GM21825 (cell line): Measurements from ENCODE around the gene EVI5.

Experiments used
- ATAC-seq: cut with Tn5 transposase; IDR thresholded peaks from one replicate; pipeline ENCODE4 v1.9.1; 2021; ENCODE audit warnings: mild to moderate bottlenecking, moderate library complexity; ENCODE audit not compliant: unreplicated experiment

The EVI5 gene

GRCh38 chr1:92784639-92785500, at the start of gene EVI5:
EVI5 (minus strand) TSS chr1:92785108; CDS start chr1:92736546, 48,562 bp downstream.
- ATAC-seq, result peak; percentile 92

GRCh38 chr1:92834617-92835016, 49.7 kb upstream of the EVI5 start:
- no peak for ATAC-seq

GRCh38 chr1:92833840-92834239, 48.9 kb upstream of the EVI5 start:
- ATAC-seq, result no peak

- ATAC-seq, result no peak
Measured at GRCh38 chr1:92832537-92833114, 47.7 kb upstream of the EVI5 start.

GRCh38 chr1:92831762-92832536, 47.0 kb upstream of the EVI5 start, which contains the start of gene RPL5:
RPL5 (plus strand) TSS chr1:92832040; CDS start chr1:92832115, 75 bp downstream.
- peak; percentile 92 for ATAC-seq

GRCh38 chr1:92831368-92831761, 46.5 kb upstream of the EVI5 start:
- no peak for ATAC-seq

GRCh38 chr1:92826792-92827191, 41.9 kb upstream of the EVI5 start:
- no peak for ATAC-seq

- ATAC-seq, result no peak
Measured at GRCh38 chr1:92822879-92823278, 38.0 kb upstream of the EVI5 start.

GRCh38 chr1:92820551-92820950, 35.6 kb upstream of the EVI5 start:
- no peak for ATAC-seq

- ATAC-seq, result no peak
Measured at GRCh38 chr1:92820024-92820423, 35.1 kb upstream of the EVI5 start.

GRCh38 chr1:92817986-92818764, 33.3 kb upstream of the EVI5 start:
- no peak for ATAC-seq

- no peak for ATAC-seq
Measured at GRCh38 chr1:92817137-92817697, 32.3 kb upstream of the EVI5 start.

GRCh38 chr1:92816732-92817131, 31.8 kb upstream of the EVI5 start:
- no peak for ATAC-seq

GRCh38 chr1:92808381-92808780, 23.5 kb upstream of the EVI5 start:
- ATAC-seq, result no peak

- ATAC-seq, result no peak
Measured at GRCh38 chr1:92805216-92805615, 20.3 kb upstream of the EVI5 start.

- no peak for ATAC-seq
Measured at GRCh38 chr1:92804721-92805201, 19.9 kb upstream of the EVI5 start.

- ATAC-seq, result no peak
Measured at GRCh38 chr1:92803140-92803887, 18.4 kb upstream of the EVI5 start.

- no peak for ATAC-seq
Measured at GRCh38 chr1:92797961-92798360, 13.1 kb upstream of the EVI5 start.

GRCh38 chr1:92797297-92797696, 12.4 kb upstream of the EVI5 start:
- ATAC-seq, result no peak

- no peak for ATAC-seq
Measured at GRCh38 chr1:92795166-92795565, 10.3 kb upstream of the EVI5 start.
